Upper lobe of left lung (tissue), 4 donors: ENCODE measurements around the gene BLTP1.

Source experiments
- POLR2AphosphoS5 ChIP-seq, 2 donors: sonication (generic); formaldehyde crosslinking; IDR thresholded peaks; one replicate each; pipeline ENCODE4 v1.5.1; 2017; ENCODE audit warnings: antibody characterized with exemption in 2 of 2
- TF ChIP-seq, protein P1 (sequence below), 6 experiments: fragments of 450-650 bp in 4 of 6; fragments of 200-600 bp in 2 of 6; sonication (generic) in 2 of 6; IDR thresholded peaks; one replicate each; pipeline ENCODE4 v1.5.1; 2016 to 2019; ENCODE audit warnings: antibody characterized with exemption in 6 of 6

DNA sequence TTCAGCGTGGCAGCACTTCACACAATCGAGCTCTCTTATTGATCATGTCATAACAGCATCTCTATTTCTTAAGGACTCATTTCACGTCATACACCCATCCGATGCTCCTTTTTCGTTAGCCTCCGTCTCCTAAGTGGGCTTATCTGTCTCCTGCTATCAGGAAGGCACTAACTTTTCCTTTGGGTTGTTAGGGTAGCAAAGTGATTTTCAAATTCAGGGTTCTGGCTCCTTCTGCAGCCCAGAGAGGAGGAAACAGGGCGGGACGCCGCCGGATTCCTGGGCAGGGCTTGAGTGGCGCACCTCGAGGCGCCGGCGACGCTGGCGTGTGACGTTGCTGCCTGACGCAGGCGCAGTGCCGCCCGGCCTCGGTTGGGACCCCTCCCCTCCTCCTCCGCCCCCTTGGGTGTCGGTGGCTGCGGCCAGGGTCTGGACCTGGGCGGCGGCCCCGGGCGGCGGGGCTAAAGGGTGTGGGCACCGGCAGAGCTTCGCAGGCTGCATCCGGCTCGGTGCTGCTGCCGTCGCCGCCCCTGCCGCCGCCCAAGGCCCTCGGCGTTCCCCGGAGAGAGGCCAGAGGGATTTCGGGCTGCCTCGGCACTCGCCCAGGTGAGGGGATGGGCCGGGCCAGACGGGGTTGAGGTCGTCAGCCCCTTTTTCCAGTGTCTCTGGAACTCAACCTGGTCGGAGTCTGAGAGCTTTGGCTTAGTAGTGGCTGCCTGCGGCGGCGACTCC is at the start of gene BLTP1:
- TF ChIP-seq, protein P1, sequence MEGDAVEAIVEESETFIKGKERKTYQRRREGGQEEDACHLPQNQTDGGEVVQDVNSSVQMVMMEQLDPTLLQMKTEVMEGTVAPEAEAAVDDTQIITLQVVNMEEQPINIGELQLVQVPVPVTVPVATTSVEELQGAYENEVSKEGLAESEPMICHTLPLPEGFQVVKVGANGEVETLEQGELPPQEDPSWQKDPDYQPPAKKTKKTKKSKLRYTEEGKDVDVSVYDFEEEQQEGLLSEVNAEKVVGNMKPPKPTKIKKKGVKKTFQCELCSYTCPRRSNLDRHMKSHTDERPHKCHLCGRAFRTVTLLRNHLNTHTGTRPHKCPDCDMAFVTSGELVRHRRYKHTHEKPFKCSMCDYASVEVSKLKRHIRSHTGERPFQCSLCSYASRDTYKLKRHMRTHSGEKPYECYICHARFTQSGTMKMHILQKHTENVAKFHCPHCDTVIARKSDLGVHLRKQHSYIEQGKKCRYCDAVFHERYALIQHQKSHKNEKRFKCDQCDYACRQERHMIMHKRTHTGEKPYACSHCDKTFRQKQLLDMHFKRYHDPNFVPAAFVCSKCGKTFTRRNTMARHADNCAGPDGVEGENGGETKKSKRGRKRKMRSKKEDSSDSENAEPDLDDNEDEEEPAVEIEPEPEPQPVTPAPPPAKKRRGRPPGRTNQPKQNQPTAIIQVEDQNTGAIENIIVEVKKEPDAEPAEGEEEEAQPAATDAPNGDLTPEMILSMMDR (IDR thresholded peaks at IDR 0.05) = no peak
- TF ChIP-seq POLR2AphosphoS5 (IDR thresholded peaks at IDR 0.05) = peak; percentile 60 to 88
